Brain microvascular endothelial cell (primary cell): Measurements from ENCODE around the gene SNX32.

Source experiments
- DNase-seq: peaks from one replicate; pipeline ENCODE4 v3.0.0-alpha.2; 2020
- H3K27ac ChIP-seq: fragments of 250-450 bp; sonication (Bioruptor Pico); 2 replicates; pipeline ENCODE4 v1.5.1; 2020; ENCODE audit warnings: mild to moderate bottlenecking, moderate library complexity
- H3K27me3 ChIP-seq: fragments of 250-450 bp; sonication (Bioruptor Pico); replicated peaks from 2 replicates; pipeline ENCODE4 v1.5.1; 2020; ENCODE audit warnings: mild to moderate bottlenecking
- H3K36me3 ChIP-seq: fragments of 250-450 bp; sonication (Bioruptor Pico); replicated peaks from 2 replicates; pipeline ENCODE4 v1.5.1; 2020; ENCODE audit warnings: mild to moderate bottlenecking
- H3K4me3 ChIP-seq: 2 replicates; pipeline ENCODE4 v1.5.1; 2011; ENCODE audit warnings: low read depth, mild to moderate bottlenecking, control low read depth, low read length, moderate library complexity
- CTCF ChIP-seq: IDR thresholded peaks from 2 replicates; pipeline ENCODE4 v1.5.1; 2011; ENCODE audit warnings: low read depth, mild to moderate bottlenecking, moderate library complexity, low read length, control low read depth, inconsistent platforms; ENCODE audit errors: missing control alignments
- in situ Hi-C: cut with HindIII; loops from 2 replicates; pipeline ENCODE4 v1.10.0; 2017; ENCODE audit warnings: low sequenced_read_pairs, low pct_ligation_motif_present

SNX32 gene

GRCh38 chr11:65855927-65856363 lies 22.2 kb downstream of the SNX32 start:
- H3K36me3 ChIP-seq, result peaks cover 61% of the 10 kb centered on the region
- TF ChIP-seq CTCF, result no peak
- DNase-seq, result no peak

GRCh38 chr11:65856689-65857499 lies 23.1 kb downstream of the SNX32 start:
- Histone ChIP-seq H3K4me3 (peak overlapping the region; percentile 95), H3K36me3 (peaks cover 54% of the 10 kb centered on the region), H3K27ac (peak overlapping the region; percentile 93), H3K27me3 (no peaks in the 10 kb centered on the region)
- in situ Hi-C loops, result no loop called here
- peak; percentile 63 for DNase-seq
- TF ChIP-seq CTCF, result no peak

More at GRCh38 chr11:65855927-65856363, 22.2 kb downstream of the SNX32 start:
- Histone ChIP-seq H3K4me3 (peak overlapping the region; percentile 95), H3K27me3 (no peaks in the 10 kb centered on the region), H3K27ac (no peak overlapping the region)
- in situ Hi-C loops, result no loop called here

DNA sequence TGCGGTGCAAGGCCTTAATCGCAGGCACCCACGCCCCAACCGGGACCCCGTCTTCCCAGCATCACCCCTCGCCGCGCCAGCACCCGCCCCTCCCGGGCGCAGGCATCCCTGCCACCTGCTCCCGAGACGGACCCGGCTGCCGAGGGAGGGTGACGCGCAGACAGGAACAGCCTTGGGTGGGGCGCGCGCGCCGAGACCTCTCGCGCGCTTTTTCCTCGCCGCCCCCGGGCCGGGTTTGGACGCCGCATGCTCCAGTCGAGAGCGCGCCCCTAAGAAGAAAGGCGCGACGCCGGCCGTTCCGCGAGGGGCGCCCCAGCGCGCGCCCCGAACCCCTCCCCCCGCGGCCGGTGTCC lies 23.7 kb downstream of the SNX32 start:
- DNase-seq, result no peak
- Histone ChIP-seq H3K36me3 (peaks cover 53% of the 10 kb centered on the region), H3K27ac (peak overlapping the region; percentile 93), H3K4me3 (peak overlapping the region; percentile 95), H3K27me3 (no peaks in the 10 kb centered on the region)
- in situ Hi-C loops, result no loop called here
- no peak for TF ChIP-seq CTCF

- no peak for TF ChIP-seq CTCF
- peak within 1 kb of the TSS; percentile 93 for H3K27ac ChIP-seq
- no peaks in the 10 kb centered on the region for H3K27me3 ChIP-seq
- H3K4me3 ChIP-seq, result peak within 1 kb of the TSS; percentile 95
- peaks cover 52% of the 10 kb centered on the region for H3K36me3 ChIP-seq
- peak; percentile 98 for DNase-seq
- in situ Hi-C loops, result no loop called here
Measured at GRCh38 chr11:65857853-65858680, 24.3 kb downstream of the SNX32 start, which contains the start of gene CFL1. Gene CFL1, minus strand, starts transcription at chr11:65858180. Its CDS starts 81 bp downstream, at chr11:65858099.

- Histone ChIP-seq H3K27me3 (no peaks in the 10 kb centered on the region), H3K36me3 (peaks cover 52% of the 10 kb centered on the region), H3K27ac (peak overlapping the region; percentile 93), H3K4me3 (peak overlapping the region; percentile 61)
- no peak for TF ChIP-seq CTCF
- in situ Hi-C loops, result no loop called here
- no peak for DNase-seq
Measured at GRCh38 chr11:65858681-65859087, 24.9 kb downstream of the SNX32 start.
